DOHH2 (cell line): Measurements from ENCODE around the gene FYCO1.

ENCODE experiments used
- EZH2phosphoT487 ChIP-seq: fragments of 200-600 bp; sonication (generic); IDR thresholded peaks from 2 replicates; pipeline ENCODE4 v1.6.1; 2017; ENCODE audit warnings: borderline replicate concordance, mild to moderate bottlenecking, antibody characterized with exemption, low read length, moderate library complexity, mixed read lengths
- TF ChIP-seq, protein P1 (sequence below): fragments of 200-600 bp; sonication (generic); IDR thresholded peaks from one replicate; pipeline ENCODE4 v1.5.1; 2014; ENCODE audit warnings: antibody characterized with exemption, mild to moderate bottlenecking, low read depth, low read length; ENCODE audit not compliant: poor library complexity, severe bottlenecking

DNA sequence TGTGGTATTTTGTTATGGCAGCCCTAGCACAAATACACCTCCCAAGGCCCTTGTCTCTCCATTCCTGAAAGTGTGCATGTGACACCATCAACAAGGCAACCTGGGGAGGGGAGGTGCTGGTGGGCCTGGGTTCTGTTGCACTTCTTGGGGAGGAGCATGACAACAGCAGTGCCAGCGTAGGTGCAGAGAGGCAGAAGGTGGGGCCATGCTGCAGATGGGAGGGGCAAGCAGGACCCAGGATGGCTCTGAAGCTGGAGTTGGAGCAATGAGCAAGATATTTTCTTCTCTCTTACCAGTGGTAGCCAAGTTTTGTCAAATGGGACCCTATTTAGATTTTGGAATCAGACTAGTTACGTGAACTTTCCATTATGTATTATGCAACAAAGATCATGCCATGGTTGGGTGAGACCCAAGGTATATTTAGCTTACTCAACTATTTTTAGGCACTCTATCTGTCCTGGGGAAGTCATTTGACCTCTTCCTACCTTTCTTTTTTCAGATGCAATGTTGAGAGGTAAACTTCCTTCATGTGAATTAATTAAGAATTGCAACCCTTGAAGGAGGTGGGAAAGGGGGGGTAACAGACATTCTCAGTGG lies 3.4 kb downstream of the FYCO1 start:
- TF ChIP-seq, protein P1, sequence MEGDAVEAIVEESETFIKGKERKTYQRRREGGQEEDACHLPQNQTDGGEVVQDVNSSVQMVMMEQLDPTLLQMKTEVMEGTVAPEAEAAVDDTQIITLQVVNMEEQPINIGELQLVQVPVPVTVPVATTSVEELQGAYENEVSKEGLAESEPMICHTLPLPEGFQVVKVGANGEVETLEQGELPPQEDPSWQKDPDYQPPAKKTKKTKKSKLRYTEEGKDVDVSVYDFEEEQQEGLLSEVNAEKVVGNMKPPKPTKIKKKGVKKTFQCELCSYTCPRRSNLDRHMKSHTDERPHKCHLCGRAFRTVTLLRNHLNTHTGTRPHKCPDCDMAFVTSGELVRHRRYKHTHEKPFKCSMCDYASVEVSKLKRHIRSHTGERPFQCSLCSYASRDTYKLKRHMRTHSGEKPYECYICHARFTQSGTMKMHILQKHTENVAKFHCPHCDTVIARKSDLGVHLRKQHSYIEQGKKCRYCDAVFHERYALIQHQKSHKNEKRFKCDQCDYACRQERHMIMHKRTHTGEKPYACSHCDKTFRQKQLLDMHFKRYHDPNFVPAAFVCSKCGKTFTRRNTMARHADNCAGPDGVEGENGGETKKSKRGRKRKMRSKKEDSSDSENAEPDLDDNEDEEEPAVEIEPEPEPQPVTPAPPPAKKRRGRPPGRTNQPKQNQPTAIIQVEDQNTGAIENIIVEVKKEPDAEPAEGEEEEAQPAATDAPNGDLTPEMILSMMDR: no peak
- TF ChIP-seq EZH2phosphoT487: no peak
